Body of pancreas (tissue), 4 donors: Measurements from ENCODE around the gene MAPT.

Source experiments
- POLR2A ChIP-seq, 3 donors: fragments of 450-650 bp; IDR thresholded peaks; one replicate each; pipeline ENCODE4 v1.6.1; 2016; ENCODE audit warnings: antibody characterized with exemption in 3 of 3, mild to moderate bottlenecking in 2 of 3
- TF ChIP-seq, protein P1 (sequence below), 7 experiments: fragments of 450-650 bp in 4 of 7; fragments of 200-600 bp in 3 of 7; sonication (generic) in 3 of 7; IDR thresholded peaks; one replicate each; pipeline ENCODE4 v1.5.1; 2016 to 2019; ENCODE audit warnings: antibody characterized with exemption in 7 of 7

DNA sequence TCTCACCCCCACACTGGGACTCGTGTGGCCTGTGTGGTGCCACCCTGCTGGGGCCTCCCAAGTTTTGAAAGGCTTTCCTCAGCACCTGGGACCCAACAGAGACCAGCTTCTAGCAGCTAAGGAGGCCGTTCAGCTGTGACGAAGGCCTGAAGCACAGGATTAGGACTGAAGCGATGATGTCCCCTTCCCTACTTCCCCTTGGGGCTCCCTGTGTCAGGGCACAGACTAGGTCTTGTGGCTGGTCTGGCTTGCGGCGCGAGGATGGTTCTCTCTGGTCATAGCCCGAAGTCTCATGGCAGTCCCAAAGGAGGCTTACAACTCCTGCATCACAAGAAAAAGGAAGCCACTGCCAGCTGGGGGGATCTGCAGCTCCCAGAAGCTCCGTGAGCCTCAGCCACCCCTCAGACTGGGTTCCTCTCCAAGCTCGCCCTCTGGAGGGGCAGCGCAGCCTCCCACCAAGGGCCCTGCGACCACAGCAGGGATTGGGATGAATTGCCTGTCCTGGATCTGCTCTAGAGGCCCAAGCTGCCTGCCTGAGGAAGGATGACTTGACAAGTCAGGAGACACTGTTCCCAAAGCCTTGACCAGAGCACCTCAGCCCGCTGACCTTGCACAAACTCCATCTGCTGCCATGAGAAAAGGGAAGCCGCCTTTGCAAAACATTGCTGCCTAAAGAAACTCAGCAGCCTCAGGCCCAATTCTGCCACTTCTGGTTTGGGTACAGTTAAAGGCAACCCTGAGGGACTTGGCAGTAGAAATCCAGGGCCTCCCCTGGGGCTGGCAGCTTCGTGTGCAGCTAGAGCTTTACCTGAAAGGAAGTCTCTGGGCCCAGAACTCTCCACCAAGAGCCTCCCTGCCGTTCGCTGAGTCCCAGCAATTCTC, 132.1 kb downstream of the MAPT start:
- TF ChIP-seq, protein P1, sequence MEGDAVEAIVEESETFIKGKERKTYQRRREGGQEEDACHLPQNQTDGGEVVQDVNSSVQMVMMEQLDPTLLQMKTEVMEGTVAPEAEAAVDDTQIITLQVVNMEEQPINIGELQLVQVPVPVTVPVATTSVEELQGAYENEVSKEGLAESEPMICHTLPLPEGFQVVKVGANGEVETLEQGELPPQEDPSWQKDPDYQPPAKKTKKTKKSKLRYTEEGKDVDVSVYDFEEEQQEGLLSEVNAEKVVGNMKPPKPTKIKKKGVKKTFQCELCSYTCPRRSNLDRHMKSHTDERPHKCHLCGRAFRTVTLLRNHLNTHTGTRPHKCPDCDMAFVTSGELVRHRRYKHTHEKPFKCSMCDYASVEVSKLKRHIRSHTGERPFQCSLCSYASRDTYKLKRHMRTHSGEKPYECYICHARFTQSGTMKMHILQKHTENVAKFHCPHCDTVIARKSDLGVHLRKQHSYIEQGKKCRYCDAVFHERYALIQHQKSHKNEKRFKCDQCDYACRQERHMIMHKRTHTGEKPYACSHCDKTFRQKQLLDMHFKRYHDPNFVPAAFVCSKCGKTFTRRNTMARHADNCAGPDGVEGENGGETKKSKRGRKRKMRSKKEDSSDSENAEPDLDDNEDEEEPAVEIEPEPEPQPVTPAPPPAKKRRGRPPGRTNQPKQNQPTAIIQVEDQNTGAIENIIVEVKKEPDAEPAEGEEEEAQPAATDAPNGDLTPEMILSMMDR (IDR thresholded peaks at IDR 0.05), result no peak
- TF ChIP-seq POLR2A (IDR thresholded peaks at IDR 0.05), result no peak
